Common myeloid progenitor, CD34-positive (primary cell): ENCODE measurements around the gene EFNA1.

Source experiments
- CTCF ChIA-PET: fragments of 350-600 bp; sonication (Branson Sonifier 250); formaldehyde crosslinking; loops from one replicate; lab custom pipeline; 2021; ENCODE audit warnings: antibody characterized with exemption; lab: Charles Lee
- POLR2A ChIA-PET: fragments of 350-600 bp; sonication (Branson Sonifier 250); formaldehyde crosslinking; loops from one replicate; lab custom pipeline; 2021; ENCODE audit warnings: antibody characterized with exemption; lab: Charles Lee
- DNase-seq, 3 donors: peaks; one replicate each; pipeline versions ENCODE4 v3.0.0 to v3.0.0-alpha.2; 2013
- H3K27ac ChIP-seq, 2 experiments: 1 replicate in 1 of 2; 2 replicates in 1 of 2; pipeline ENCODE4 v1.7.0; 2013; ENCODE audit warnings: inconsistent platforms in 2 of 2, low read length in 2 of 2, mild to moderate bottlenecking in 2 of 2, low read depth in 1 of 2, moderate library complexity in 1 of 2; ENCODE audit not compliant: severe bottlenecking in 2 of 2, insufficient read depth in 1 of 2, poor library complexity in 1 of 2
- H3K27me3 ChIP-seq, 5 experiments: replicated peaks in 2 of 5; 1 replicate in 3 of 5; 2 replicates in 2 of 5; pipeline versions ENCODE4 v1.6.1 to v1.7.0; 2013; ENCODE audit warnings: low read length in 4 of 5, mild to moderate bottlenecking in 2 of 5, moderate library complexity in 2 of 5, inconsistent platforms in 1 of 5; ENCODE audit not compliant: insufficient read depth in 5 of 5, control insufficient read depth in 4 of 5
- H3K36me3 ChIP-seq, 4 experiments: 1 replicate in 2 of 4; 2 replicates in 2 of 4; pipeline versions ENCODE4 v1.6.1 to v1.7.0; 2013; ENCODE audit warnings: low read length in 3 of 4, control low read depth in 1 of 4, mild to moderate bottlenecking in 1 of 4; ENCODE audit not compliant: control insufficient read depth in 4 of 4, insufficient read depth in 4 of 4
- H3K4me1 ChIP-seq, 4 experiments: 1 replicate in 3 of 4; 2 replicates in 1 of 4; pipeline versions ENCODE4 v1.6.1 to v1.7.1; 2013; ENCODE audit warnings: low read length in 3 of 4, mild to moderate bottlenecking in 3 of 4, control low read depth in 1 of 4, inconsistent platforms in 1 of 4, moderate library complexity in 1 of 4; ENCODE audit not compliant: control insufficient read depth in 4 of 4, insufficient read depth in 4 of 4; ENCODE audit errors: control extremely low read depth in 1 of 4
- H3K4me3 ChIP-seq, 7 experiments: 1 replicate in 4 of 7; 2 replicates in 3 of 7; pipeline versions ENCODE4 v1.5.1 to v1.7.0; 2013; ENCODE audit warnings: mild to moderate bottlenecking in 7 of 7, low read length in 6 of 7, moderate library complexity in 6 of 7, inconsistent platforms in 2 of 7, low read depth in 2 of 7, control low read depth in 1 of 7; ENCODE audit not compliant: insufficient read depth in 4 of 7, control insufficient read depth in 1 of 7; ENCODE audit errors: extremely low read depth in 1 of 7
- H3K9me3 ChIP-seq, 5 experiments: 1 replicate in 4 of 5; 2 replicates in 1 of 5; pipeline versions ENCODE4 v1.6.1 to v1.7.1; 2013; ENCODE audit warnings: low read length in 4 of 5, mild to moderate bottlenecking in 2 of 5, inconsistent platforms in 1 of 5, low read depth in 1 of 5, moderate library complexity in 1 of 5; ENCODE audit not compliant: control insufficient read depth in 4 of 5, insufficient read depth in 2 of 5; ENCODE audit errors: control extremely low read depth in 1 of 5
- WGBS: methylation state at CpG from one replicate; pipeline ENCODE4 v1.1.5; 2013; ENCODE audit not compliant: insufficient coverage; 5-methylcytosine and 5-hydroxymethylcytosine counted together

The EFNA1 gene

DNA sequence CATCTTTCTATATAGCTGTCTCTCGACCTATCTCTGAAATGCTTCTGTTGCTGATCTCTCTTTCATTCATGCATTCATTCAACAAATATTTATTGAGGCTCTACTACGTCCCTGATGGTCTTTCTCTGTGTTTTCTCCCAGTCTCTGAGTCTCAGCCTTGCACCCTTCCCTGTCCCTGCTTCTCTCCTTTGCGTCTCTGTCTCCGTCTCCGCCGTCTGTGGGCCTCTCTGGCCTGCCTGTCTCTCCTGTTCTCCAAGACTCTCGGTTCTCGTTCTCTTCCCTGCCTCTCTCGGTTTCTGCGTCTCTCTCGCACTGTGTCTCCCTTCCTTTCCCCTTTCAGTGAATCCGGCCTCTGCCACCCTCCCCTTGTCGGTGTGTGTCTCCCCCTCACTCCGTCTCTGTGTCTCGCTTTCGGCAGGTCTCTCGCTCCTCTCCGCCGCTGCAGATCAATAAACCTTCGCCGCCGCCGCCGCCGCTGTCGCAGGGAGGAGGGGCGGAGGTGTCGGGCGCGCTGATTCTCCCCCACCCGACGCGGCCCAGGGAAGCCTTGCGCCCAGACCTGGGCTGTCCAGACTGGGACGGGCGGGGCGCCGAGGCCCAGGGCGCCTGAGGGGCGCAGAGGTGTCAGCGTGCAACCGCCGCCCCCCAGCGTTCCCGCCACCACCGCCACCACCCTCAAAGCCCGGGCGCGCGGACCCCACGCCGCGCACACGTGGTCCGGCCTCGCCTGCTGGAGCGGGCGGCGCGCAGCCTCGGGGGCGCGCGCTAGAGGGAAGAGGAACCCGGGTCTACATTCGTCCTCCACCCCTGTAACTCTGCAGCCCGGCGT lies 46.0 kb upstream of the EFNA1 start:
- peaks cover 3 to 75% (median 73%) of the 10 kb centered on the region in 4 experiments for H3K4me1 ChIP-seq
- CTCF ChIA-PET: interaction anchor here (0.7 to 11.6 kb wide), 10 partner anchors 10 to 82 kb away, joined by 3 to 168 read pairs (median 4); partner anchors contain the start of genes ADAM15 and EFNA4
- no peaks in the 10 kb centered on the region for H3K9me3 ChIP-seq
- WGBS: 4% methylated on average over 61 of the region's 68 CpGs
- H3K27me3 ChIP-seq: peaks cover 0 to 63% (median 37%) of the 10 kb centered on the region in 5 experiments
- H3K4me3 ChIP-seq: peak overlapping the region in 6 of 7 experiments; percentile 7 to 58 (median 33)
- no peak overlapping the region for H3K27ac ChIP-seq
- DNase-seq: peak in 1 of 3 donors; percentile 40
- POLR2A ChIA-PET: no interaction called here
- no peaks in the 10 kb centered on the region for H3K36me3 ChIP-seq

- peaks cover 3 to 83% (median 78%) of the 10 kb centered on the region in 4 experiments for H3K4me1 ChIP-seq
- ChIA-PET POLR2A (no interaction called here), CTCF (interaction anchor here (0.9 to 5.5 kb wide), 4 partner anchors 9 to 24 kb away, joined by 3 to 168 read pairs (median 6); partner anchors contain the start of genes ADAM15 and EFNA4)
- no peaks in the 10 kb centered on the region for H3K36me3 ChIP-seq
- peak in 1 of 3 donors; percentile 36 for DNase-seq
- no peaks in the 10 kb centered on the region for H3K9me3 ChIP-seq
- WGBS: 3% methylated on average over 30 of the region's 36 CpGs
- H3K27ac ChIP-seq: no peak overlapping the region
- H3K4me3 ChIP-seq: peak overlapping the region in 5 of 7 experiments; percentile 10 to 58 (median 34)
- peaks cover 0 to 63% (median 37%) of the 10 kb centered on the region in 5 experiments for H3K27me3 ChIP-seq
Observed at GRCh38 chr1:155082301-155083051, 45.2 kb upstream of the EFNA1 start.

- peak overlapping the region in 2 of 7 experiments; percentile 34 to 57 for H3K4me3 ChIP-seq
- H3K36me3 ChIP-seq: no peaks in the 10 kb centered on the region
- ChIA-PET POLR2A (no interaction called here), CTCF (interaction anchor here (0.9 to 5.5 kb wide), 7 partner anchors 8 to 68 kb away, joined by 3 to 168 read pairs (median 4); partner anchors contain the start of genes ADAM15 and EFNA4)
- no peak overlapping the region for H3K27ac ChIP-seq
- H3K27me3 ChIP-seq: peaks cover 0 to 58% (median 37%) of the 10 kb centered on the region in 5 experiments
- H3K9me3 ChIP-seq: no peaks in the 10 kb centered on the region
- no peak for DNase-seq
- 78% methylated on average over 5 of the region's 6 CpGs for WGBS
- H3K4me1 ChIP-seq: peaks cover 3 to 84% (median 77%) of the 10 kb centered on the region in 4 experiments
Observed at GRCh38 chr1:155083052-155083541, 44.6 kb upstream of the EFNA1 start.

GRCh38 chr1:155083865-155084721 lies 43.6 kb upstream of the EFNA1 start:
- ChIA-PET CTCF (interaction anchor here (1.0 to 5.5 kb wide), 19 partner anchors 9 to 140 kb away, joined by 3 to 168 read pairs (median 7); partner anchors contain the start of genes ADAM15, EFNA4, KRTCAP2 and SLC50A1), POLR2A (interaction anchor here (0.8 to 2.0 kb wide), 2 partner anchors 21 to 83 kb away, joined by 3 to 10 read pairs; partner anchors contain the start of gene EFNA4)
- Histone ChIP-seq H3K36me3 (no peaks in the 10 kb centered on the region), H3K9me3 (no peaks in the 10 kb centered on the region), H3K27ac (no peak overlapping the region), H3K4me1 (peaks cover 3 to 75% (median 70%) of the 10 kb centered on the region in 4 experiments), H3K27me3 (peaks cover 0 to 50% (median 34%) of the 10 kb centered on the region in 5 experiments), H3K4me3 (peak overlapping the region in 6 of 7 experiments; percentile 77 to 92 (median 83))
- DNase-seq: peak in 2 of 3 donors; percentile 67 to 70
- WGBS: 53% methylated on average over 11 of the region's 21 CpGs

DNA sequence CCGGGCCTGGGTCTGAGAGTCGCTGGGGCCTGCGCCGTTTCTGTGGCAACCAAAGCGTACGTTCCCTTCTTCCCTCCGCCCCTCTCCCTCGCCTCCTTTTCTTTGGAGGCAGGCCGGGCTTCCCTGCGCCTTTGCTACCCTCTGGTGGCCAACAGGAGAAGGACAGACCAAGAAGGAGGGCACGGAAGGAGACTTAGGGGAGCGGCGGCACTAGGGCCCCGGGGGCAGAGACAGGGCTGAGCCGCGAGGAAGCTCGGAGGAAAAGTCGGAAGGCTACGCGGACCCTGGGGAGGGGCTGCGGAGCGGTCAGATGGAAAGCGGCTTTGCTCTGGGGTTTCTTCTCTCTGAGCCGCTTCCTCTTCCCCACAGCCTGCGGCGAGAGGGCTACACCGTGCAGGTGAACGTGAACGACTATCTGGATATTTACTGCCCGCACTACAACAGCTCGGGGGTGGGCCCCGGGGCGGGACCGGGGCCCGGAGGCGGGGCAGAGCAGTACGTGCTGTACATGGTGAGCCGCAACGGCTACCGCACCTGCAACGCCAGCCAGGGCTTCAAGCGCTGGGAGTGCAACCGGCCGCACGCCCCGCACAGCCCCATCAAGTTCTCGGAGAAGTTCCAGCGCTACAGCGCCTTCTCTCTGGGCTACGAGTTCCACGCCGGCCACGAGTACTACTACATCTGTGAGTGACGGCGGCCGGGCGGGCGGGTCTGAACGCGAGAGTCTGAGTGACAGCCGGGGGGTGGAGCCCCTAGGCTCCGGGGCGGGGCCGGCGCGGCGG lies 42.8 kb upstream of the EFNA1 start:
- H3K27me3 ChIP-seq: peaks cover 0 to 42% (median 27%) of the 10 kb centered on the region in 5 experiments
- ChIA-PET POLR2A (interaction anchor here (0.8 to 2.1 kb wide), 3 partner anchors 22 to 88 kb away, joined by 3 to 10 read pairs (median 5); partner anchors contain the start of genes EFNA4 and KRTCAP2), CTCF (interaction anchor here (0.7 to 5.5 kb wide), 28 partner anchors 10 to 149 kb away, joined by 3 to 168 read pairs (median 6); partner anchors contain the start of genes ADAM15, EFNA4, KRTCAP2 and PMVK)
- H3K4me1 ChIP-seq: peaks cover 3 to 67% (median 62%) of the 10 kb centered on the region in 4 experiments
- peak overlapping the region; percentile 72 to 92 (median 83) for H3K4me3 ChIP-seq
- H3K27ac ChIP-seq: peak overlapping the region; percentile 46 to 71
- DNase-seq: peak; percentile 94 to 96 (median 96)
- H3K9me3 ChIP-seq: no peaks in the 10 kb centered on the region
- WGBS: 0% methylated on average over 46 of the region's 67 CpGs
- H3K36me3 ChIP-seq: no peaks in the 10 kb centered on the region
